ENCODE data around the gene NFYA.

The NFYA gene

DNA sequence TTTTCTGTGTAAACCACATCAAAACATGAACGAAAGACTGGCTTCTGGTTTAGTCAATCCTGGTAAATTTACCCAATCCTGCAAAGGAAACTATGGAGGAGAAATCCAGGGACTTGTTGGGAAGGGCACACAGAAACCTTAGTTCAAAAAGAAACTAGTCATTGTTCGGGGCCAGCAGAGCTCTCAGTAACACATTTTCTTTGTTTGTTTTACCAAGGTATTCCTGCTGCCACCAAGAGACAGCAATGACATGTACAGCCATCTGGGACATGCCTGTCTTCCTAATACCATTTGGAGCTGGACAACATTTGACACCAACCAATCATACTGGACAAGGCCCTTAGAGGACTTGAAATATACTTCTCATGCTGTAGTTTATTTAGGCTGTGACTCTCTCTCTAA lies 8.9 kb upstream of the NFYA start:
- H3K9me3 ChIP-seq (ENCODE audit: control insufficient read depth, insufficient read depth, low read depth, low read length): no peaks in the 10 kb centered on the region
- ChIA-PET POLR2A (interaction anchor here (1.5 kb wide), 1 partner anchor 9 kb away, joined by 4 read pairs; the partner anchor contains the start of gene NFYA), CTCF (interaction anchor here (0.6 to 2.7 kb wide), 8 partner anchors 9 to 652 kb away, joined by 3 to 13 read pairs (median 3); partner anchors contain the start of gene UNC5CL)
- H3K27ac ChIP-seq (ENCODE audit: extremely low read depth, low read depth, low read length): no peak overlapping the region
- H3K4me3 ChIP-seq (ENCODE audit: low read depth, low read length): no peak overlapping the region
- H3K4me1 ChIP-seq (ENCODE audit: control insufficient read depth, insufficient read depth, low read length): no peaks in the 10 kb centered on the region
- TF ChIP-seq TRIM28 (IDR thresholded peaks at IDR 0.05; ENCODE audit: borderline replicate concordance, low read length) (no peak), ZNF548 (tag by site-specific recombination; IDR thresholded peaks at IDR 0.05) (no peak), ZNF114 (tag by site-specific recombination; IDR thresholded peaks at IDR 0.05) (no peak), ZSCAN23 (tag by site-specific recombination; IDR thresholded peaks at IDR 0.05) (no peak), ZNF366 (tag by site-specific recombination; conservative IDR thresholded peaks at IDR 0.05) (no peak), ZNF670 (tag by site-specific recombination; IDR thresholded peaks at IDR 0.05; ENCODE audit: low read depth) (no peak), ZNF324 (tag by site-specific recombination; IDR thresholded peaks at IDR 0.05) (no peak), ZNF184 (tag by site-specific recombination; IDR thresholded peaks at IDR 0.05) (no peak), ZNF138 (tag by site-specific recombination; IDR thresholded peaks at IDR 0.05; ENCODE audit: borderline replicate concordance) (no peak), KLF10 (tag by site-specific recombination; IDR thresholded peaks at IDR 0.05) (no peak), KLF9 (tag by site-specific recombination; IDR thresholded peaks at IDR 0.05; ENCODE audit: low read depth) (no peak), ZNF837 (tag by site-specific recombination; IDR thresholded peaks at IDR 0.05) (no peak), ZNF529 (tag by site-specific recombination; IDR thresholded peaks at IDR 0.05; ENCODE audit: insufficient replicate concordance) (no peak), HOXD13 (CRISPR knock-in tag; IDR thresholded peaks at IDR 0.05; ENCODE audit: borderline replicate concordance) (no peak)
- TF ChIP-seq, protein P1, sequence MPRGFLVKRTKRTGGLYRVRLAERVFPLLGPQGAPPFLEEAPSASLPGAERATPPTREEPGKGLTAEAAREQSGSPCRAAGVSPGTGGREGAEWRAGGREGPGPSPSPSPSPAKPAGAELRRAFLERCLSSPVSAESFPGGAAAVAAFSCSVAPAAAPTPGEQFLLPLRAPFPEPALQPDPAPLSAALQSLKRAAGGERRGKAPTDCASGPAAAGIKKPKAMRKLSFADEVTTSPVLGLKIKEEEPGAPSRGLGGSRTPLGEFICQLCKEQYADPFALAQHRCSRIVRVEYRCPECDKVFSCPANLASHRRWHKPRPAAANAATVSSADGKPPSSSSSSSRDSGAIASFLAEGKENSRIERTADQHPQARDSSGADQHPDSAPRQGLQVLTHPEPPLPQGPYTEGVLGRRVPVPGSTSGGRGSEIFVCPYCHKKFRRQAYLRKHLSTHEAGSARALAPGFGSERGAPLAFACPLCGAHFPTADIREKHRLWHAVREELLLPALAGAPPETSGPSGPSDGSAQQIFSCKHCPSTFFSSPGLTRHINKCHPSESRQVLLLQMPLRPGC (tag by site-specific recombination; IDR thresholded peaks at IDR 0.05): no peak
- TF ChIP-seq, protein P2, sequence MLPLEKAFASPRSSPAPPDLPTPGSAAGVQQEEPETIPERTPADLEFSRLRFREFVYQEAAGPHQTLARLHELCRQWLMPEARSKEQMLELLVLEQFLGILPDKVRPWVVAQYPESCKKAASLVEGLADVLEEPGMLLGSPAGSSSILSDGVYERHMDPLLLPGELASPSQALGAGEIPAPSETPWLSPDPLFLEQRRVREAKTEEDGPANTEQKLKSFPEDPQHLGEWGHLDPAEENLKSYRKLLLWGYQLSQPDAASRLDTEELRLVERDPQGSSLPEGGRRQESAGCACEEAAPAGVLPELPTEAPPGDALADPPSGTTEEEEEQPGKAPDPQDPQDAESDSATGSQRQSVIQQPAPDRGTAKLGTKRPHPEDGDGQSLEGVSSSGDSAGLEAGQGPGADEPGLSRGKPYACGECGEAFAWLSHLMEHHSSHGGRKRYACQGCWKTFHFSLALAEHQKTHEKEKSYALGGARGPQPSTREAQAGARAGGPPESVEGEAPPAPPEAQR (tag by site-specific recombination; IDR thresholded peaks at IDR 0.05): no peak
- peaks cover 4 to 51% of the 10 kb centered on the region in 2 experiments; a peak in 2 of 3 replicates for H3K36me3 ChIP-seq (ENCODE audit: control insufficient read depth in 2 of 2, insufficient read depth in 1 of 2, low read length in 2 of 2)

DNA sequence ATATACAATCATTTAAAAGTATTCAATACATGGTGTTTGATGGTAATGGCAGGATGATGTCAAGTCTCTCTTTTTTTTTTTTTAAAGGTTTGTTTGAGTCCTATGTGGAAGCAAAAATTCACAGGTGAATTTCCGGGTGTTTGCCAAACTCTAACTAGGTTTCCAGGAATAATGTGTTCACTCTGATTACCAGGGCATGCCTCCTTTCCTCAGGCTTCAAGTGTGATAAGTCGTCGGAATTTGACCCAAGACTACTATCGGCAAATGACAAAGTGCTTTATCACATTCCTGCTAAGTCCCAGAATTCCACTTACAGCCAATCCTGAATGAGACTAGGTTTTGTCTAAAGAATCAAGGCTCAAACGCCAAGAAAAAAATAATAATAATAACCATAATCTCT lies 7.9 kb upstream of the NFYA start:
- H3K4me3 ChIP-seq (ENCODE audit: low read depth, low read length): no peak overlapping the region
- CTCF ChIA-PET: interaction anchor here (0.6 to 2.7 kb wide), 7 partner anchors 14 to 947 kb away, joined by 3 to 13 read pairs (median 3); no protein-coding TSS in a partner anchor
- H3K9me3 ChIP-seq (ENCODE audit: control insufficient read depth, insufficient read depth, low read depth, low read length): no peaks in the 10 kb centered on the region
- no peak overlapping the region for H3K27ac ChIP-seq (ENCODE audit: extremely low read depth, low read depth, low read length)
- H3K4me1 ChIP-seq (ENCODE audit: control insufficient read depth, insufficient read depth, low read length): no peaks in the 10 kb centered on the region
- peaks cover 4 to 57% of the 10 kb centered on the region in 2 experiments; a peak in 2 of 3 replicates for H3K36me3 ChIP-seq (ENCODE audit: control insufficient read depth in 2 of 2, insufficient read depth in 1 of 2, low read length in 2 of 2)
- POLR2A ChIA-PET: no interaction called here
- TF ChIP-seq ZNF10 (tag by site-specific recombination; IDR thresholded peaks at IDR 0.05) (no peak), ZNF16 (tag by site-specific recombination; IDR thresholded peaks at IDR 0.05; ENCODE audit: low read depth) (no peak), ZNF24 (tag by site-specific recombination; IDR thresholded peaks at IDR 0.05) (no peak), ZNF621 (tag by site-specific recombination; IDR thresholded peaks at IDR 0.05) (no peak), SCRT1 (tag by site-specific recombination; IDR thresholded peaks at IDR 0.05; ENCODE audit: borderline replicate concordance) (no peak), ZNF664 (tag by site-specific recombination; IDR thresholded peaks at IDR 0.05) (no peak), BCL11A (tag by site-specific recombination; IDR thresholded peaks at IDR 0.05; ENCODE audit: low read depth) (no peak), SCRT2 (tag by site-specific recombination; IDR thresholded peaks at IDR 0.05) (no peak), ZNF157 (tag by site-specific recombination; IDR thresholded peaks at IDR 0.05) (no peak), ZNF544 (tag by site-specific recombination; IDR thresholded peaks at IDR 0.05) (no peak)
- TF ChIP-seq, protein P3, sequence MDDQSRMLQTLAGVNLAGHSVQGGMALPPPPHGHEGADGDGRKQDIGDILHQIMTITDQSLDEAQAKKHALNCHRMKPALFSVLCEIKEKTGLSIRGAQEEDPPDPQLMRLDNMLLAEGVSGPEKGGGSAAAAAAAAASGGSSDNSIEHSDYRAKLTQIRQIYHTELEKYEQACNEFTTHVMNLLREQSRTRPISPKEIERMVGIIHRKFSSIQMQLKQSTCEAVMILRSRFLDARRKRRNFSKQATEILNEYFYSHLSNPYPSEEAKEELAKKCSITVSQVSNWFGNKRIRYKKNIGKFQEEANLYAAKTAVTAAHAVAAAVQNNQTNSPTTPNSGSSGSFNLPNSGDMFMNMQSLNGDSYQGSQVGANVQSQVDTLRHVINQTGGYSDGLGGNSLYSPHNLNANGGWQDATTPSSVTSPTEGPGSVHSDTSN (CRISPR knock-in tag; IDR thresholded peaks at IDR 0.05): no peak
- TF ChIP-seq, protein P4, sequence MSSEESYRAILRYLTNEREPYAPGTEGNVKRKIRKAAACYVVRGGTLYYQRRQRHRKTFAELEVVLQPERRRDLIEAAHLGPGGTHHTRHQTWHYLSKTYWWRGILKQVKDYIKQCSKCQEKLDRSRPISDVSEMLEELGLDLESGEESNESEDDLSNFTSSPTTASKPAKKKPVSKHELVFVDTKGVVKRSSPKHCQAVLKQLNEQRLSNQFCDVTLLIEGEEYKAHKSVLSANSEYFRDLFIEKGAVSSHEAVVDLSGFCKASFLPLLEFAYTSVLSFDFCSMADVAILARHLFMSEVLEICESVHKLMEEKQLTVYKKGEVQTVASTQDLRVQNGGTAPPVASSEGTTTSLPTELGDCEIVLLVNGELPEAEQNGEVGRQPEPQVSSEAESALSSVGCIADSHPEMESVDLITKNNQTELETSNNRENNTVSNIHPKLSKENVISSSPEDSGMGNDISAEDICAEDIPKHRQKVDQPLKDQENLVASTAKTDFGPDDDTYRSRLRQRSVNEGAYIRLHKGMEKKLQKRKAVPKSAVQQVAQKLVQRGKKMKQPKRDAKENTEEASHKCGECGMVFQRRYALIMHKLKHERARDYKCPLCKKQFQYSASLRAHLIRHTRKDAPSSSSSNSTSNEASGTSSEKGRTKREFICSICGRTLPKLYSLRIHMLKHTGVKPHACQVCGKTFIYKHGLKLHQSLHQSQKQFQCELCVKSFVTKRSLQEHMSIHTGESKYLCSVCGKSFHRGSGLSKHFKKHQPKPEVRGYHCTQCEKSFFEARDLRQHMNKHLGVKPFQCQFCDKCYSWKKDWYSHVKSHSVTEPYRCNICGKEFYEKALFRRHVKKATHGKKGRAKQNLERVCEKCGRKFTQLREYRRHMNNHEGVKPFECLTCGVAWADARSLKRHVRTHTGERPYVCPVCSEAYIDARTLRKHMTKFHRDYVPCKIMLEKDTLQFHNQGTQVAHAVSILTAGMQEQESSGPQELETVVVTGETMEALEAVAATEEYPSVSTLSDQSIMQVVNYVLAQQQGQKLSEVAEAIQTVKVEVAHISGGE (tag by site-specific recombination; conservative IDR thresholded peaks at IDR 0.05; ENCODE audit: low read depth): no peak

All from HEK293 (cell line).